A673 (cell line): ENCODE results near the gene MAP3K8. TPM values are rescaled to one million over a fixed set of nuclear protein-coding genes. Genes with fewer than 3 reads are reported as not detected.

Experiments used
- BruUV-seq: library from RNA; stranded (reverse); fragments of 400-500 nt; replicated peaks from 2 replicates; lab custom pipeline; 2021; lab: Mats Ljungman, UMichigan
- CTCF ChIA-PET: fragments of 300-600 bp; sonication (Branson Sonifier 250); formaldehyde crosslinking; loops from one replicate; lab custom pipeline; 2022; ENCODE audit warnings: antibody characterized with exemption; lab: Charles Lee
- POLR2A ChIA-PET: fragments of 300-600 bp; sonication (Branson Sonifier 250); formaldehyde crosslinking; loops from one replicate; lab custom pipeline; 2022; ENCODE audit warnings: antibody characterized with exemption; ENCODE audit not compliant: low non-redundant PET; lab: Charles Lee
- DNase-seq: peaks from one replicate; pipeline ENCODE4 v3.0.0-alpha.2; 2015; ENCODE audit warnings: low spot score
- H3K27ac ChIP-seq: fragments of 200-600 bp; sonication (generic); 2 replicates; pipeline ENCODE4 v1.5.1; 2016; ENCODE audit warnings: mixed run types, low read depth, mild to moderate bottlenecking, mixed read lengths, antibody characterized with exemption, low read length; ENCODE audit not compliant: poor library complexity, severe bottlenecking
- H3K27me3 ChIP-seq: fragments of 200-600 bp; sonication (generic); replicated peaks from 2 replicates; pipeline ENCODE4 v1.6.1; 2017; ENCODE audit warnings: mixed run types, low read depth, mild to moderate bottlenecking, mixed read lengths, antibody characterized with exemption, low read length; ENCODE audit not compliant: insufficient read depth, poor library complexity
- H3K36me3 ChIP-seq: fragments of 200-600 bp; sonication (generic); 2 replicates; pipeline ENCODE4 v1.6.1; 2016; ENCODE audit warnings: mixed run types, mild to moderate bottlenecking, mixed read lengths, antibody characterized with exemption, low read length; ENCODE audit not compliant: insufficient read depth, poor library complexity, severe bottlenecking
- H3K4me1 ChIP-seq: fragments of 200-600 bp; sonication (generic); 2 replicates; pipeline ENCODE4 v1.6.1; 2017; ENCODE audit warnings: mixed run types, mild to moderate bottlenecking, mixed read lengths, antibody characterized with exemption, low read length; ENCODE audit not compliant: insufficient read depth, poor library complexity, severe bottlenecking
- H3K4me3 ChIP-seq: fragments of 200-600 bp; sonication (generic); 2 replicates; pipeline ENCODE4 v1.5.1; 2016; ENCODE audit warnings: low read depth, mixed run types, mild to moderate bottlenecking, mixed read lengths, low read length; ENCODE audit not compliant: poor library complexity, severe bottlenecking
- H3K9me3 ChIP-seq: fragments of 200-600 bp; sonication (generic); 2 replicates; pipeline ENCODE4 v1.6.1; 2016; ENCODE audit warnings: mixed run types, low read depth, mild to moderate bottlenecking, mixed read lengths, antibody characterized with exemption, low read length; ENCODE audit not compliant: poor library complexity, severe bottlenecking
- EZH2 ChIP-seq: fragments of 200-600 bp; sonication (generic); IDR thresholded peaks from 2 replicates; pipeline ENCODE4 v1.6.1; 2017; ENCODE audit warnings: borderline replicate concordance, low read depth, mild to moderate bottlenecking, mixed read lengths, antibody characterized with exemption, low read length; ENCODE audit not compliant: poor library complexity, severe bottlenecking
- intact Hi-C: fragments of 100-400 bp; cut with micrococcal nuclease; formaldehyde crosslinking; loops from one replicate; pipeline ENCODE4 v1.10.0; 2022; ENCODE audit not compliant: unreplicated experiment
- total RNA-seq: library from RNA; stranded (reverse); gene quantifications from 2 replicates; pipeline ENCODE4 v1.2.3, GENCODE V29; 2021
- TF ChIP-seq, protein P1 (sequence below): fragments of 300-800, 200-600 bp; sonication (generic); conservative IDR thresholded peaks from 2 replicates; pipeline ENCODE4 v1.5.1; 2017; ENCODE audit warnings: low read depth, mild to moderate bottlenecking, antibody characterized with exemption, low read length, moderate library complexity, mixed read lengths

The MAP3K8 gene
- total RNA-seq, 1 experiment from 2014 or later, result 4.5 TPM

DNA sequence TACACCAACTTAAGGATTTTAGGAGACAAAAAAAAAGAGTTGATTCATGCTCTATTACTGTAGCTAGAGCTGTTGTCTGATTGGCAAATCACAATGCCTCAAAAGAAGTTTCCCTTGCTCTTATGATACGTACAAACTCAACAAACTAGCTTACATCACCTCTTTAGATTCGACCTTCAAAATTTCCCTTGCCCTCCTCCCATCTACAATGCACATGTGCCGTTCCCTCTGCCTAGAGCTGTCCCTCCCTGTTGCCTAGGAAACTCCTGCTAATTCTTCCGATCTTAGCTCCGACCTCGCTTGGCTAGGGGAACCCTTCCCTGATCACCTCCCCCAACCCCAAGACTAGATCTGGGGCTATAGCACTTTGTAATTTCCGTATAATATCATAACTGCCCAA lies 55.4 kb downstream of the MAP3K8 start:
- H3K27ac ChIP-seq, result no peak overlapping the region
- no peaks in the 10 kb centered on the region for H3K9me3 ChIP-seq
- POLR2A ChIA-PET, result no interaction called here
- H3K4me3 ChIP-seq, result no peak overlapping the region
- no TSS peak for BruUV-seq
- intact Hi-C loops, result no loop called here
- no peaks in the 10 kb centered on the region for H3K4me1 ChIP-seq
- TF ChIP-seq EZH2, result no peak
- TF ChIP-seq, protein P1, sequence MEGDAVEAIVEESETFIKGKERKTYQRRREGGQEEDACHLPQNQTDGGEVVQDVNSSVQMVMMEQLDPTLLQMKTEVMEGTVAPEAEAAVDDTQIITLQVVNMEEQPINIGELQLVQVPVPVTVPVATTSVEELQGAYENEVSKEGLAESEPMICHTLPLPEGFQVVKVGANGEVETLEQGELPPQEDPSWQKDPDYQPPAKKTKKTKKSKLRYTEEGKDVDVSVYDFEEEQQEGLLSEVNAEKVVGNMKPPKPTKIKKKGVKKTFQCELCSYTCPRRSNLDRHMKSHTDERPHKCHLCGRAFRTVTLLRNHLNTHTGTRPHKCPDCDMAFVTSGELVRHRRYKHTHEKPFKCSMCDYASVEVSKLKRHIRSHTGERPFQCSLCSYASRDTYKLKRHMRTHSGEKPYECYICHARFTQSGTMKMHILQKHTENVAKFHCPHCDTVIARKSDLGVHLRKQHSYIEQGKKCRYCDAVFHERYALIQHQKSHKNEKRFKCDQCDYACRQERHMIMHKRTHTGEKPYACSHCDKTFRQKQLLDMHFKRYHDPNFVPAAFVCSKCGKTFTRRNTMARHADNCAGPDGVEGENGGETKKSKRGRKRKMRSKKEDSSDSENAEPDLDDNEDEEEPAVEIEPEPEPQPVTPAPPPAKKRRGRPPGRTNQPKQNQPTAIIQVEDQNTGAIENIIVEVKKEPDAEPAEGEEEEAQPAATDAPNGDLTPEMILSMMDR, result no peak
- no peaks in the 10 kb centered on the region for H3K36me3 ChIP-seq
- H3K27me3 ChIP-seq, result no peaks in the 10 kb centered on the region
- no peak for DNase-seq
- CTCF ChIA-PET, result interaction anchor here (0.6 kb wide), 1 partner anchor 22 kb away, joined by 10 read pairs; no protein-coding TSS in a partner anchor

DNA sequence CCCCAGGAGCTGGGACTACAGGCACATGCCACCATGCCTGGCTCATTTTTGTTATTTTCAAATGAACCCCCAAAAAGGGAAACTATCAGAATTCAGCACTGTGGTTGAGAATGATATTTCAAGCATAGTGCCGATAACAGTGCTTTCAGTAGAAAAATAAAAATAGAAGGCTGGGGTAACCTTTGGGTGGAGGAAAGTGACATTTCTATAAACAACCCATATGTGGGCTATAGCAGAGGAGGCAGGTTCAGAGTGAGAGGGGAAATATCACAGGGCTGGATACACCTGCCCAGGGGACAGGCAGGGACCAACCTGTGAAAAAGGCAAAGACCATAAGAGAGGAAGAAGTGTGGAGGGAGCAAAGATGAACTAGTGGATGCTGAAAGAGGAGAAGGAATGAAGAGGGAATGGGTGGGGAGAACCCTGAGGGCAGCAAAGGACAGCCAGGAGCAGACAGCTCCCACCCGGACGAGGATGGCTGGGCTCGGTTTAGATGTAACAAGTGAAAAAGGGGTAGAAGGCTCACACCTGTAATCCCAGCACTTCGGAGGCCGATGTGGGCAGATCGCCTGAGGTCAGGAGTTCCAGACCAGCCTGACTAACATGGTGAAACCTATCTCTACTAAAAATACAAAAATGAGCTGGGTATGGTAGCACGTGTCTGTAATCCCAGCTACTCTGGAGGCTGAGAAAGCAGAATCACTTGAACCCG lies 56.5 kb downstream of the MAP3K8 start:
- DNase-seq, result no peak
- TF ChIP-seq EZH2, result no peak
- TF ChIP-seq, protein P1, result no peak
- intact Hi-C loops, result no loop called here
- POLR2A ChIA-PET, result no interaction called here
- Histone ChIP-seq H3K4me1 (no peaks in the 10 kb centered on the region), H3K36me3 (no peaks in the 10 kb centered on the region), H3K27me3 (no peaks in the 10 kb centered on the region), H3K9me3 (no peaks in the 10 kb centered on the region), H3K4me3 (no peak overlapping the region), H3K27ac (no peak overlapping the region)
- BruUV-seq, result no TSS peak
- CTCF ChIA-PET, result no interaction called here

DNA sequence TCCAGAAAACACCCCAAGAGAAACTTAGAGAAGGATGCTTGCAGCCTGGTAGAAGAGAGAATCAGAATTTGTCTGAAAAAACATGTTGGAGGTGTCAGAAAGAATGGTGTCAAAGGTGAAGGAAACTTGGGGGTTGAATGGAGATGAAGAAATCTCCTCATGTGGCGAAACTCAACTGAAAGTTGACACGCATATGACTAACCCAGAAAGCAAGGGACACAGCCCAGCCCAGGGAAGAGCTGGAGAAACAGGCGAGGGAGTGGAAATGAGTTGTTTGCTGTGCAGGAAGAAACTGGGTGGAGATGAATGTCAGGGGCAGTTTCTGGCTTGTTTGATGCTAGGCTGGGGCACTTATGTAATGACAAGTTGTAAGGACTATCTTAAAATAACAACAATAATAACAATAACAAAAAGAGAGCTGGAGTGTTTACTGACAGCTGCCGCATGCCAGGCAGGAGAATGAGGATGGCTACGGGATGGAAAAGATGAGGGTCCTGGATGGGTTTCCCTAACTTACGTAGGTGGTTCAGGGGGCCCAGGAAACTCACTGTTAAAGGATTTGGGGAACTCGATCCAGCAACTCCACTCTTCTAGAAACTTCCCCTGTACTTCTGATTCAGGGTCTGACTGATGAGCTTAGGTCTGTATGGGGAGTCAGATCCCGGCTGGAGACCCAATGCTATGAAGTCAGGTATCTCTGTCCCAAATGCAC lies 57.4 kb downstream of the MAP3K8 start:
- no peaks in the 10 kb centered on the region for H3K27me3 ChIP-seq
- POLR2A ChIA-PET, result no interaction called here
- no peak overlapping the region for H3K4me3 ChIP-seq
- H3K4me1 ChIP-seq, result no peaks in the 10 kb centered on the region
- TF ChIP-seq, protein P1, result no peak
- TF ChIP-seq EZH2, result no peak
- intact Hi-C loops, result no loop called here
- H3K27ac ChIP-seq, result no peak overlapping the region
- no peaks in the 10 kb centered on the region for H3K36me3 ChIP-seq
- BruUV-seq, result no TSS peak
- CTCF ChIA-PET, result no interaction called here
- DNase-seq, result no peak
- H3K9me3 ChIP-seq, result no peaks in the 10 kb centered on the region
